Activated naive CD8-positive, alpha-beta T cell treated with anti-CD3 and anti-CD28 coated beads for 36 hours (primary cell): ENCODE measurements around the gene POMGNT2. TPM values are rescaled to one million over a fixed set of nuclear protein-coding genes. Genes with fewer than 3 reads are reported as not detected.

ENCODE experiments used
- DNase-seq: peaks from one replicate; pipeline ENCODE4 v3.0.0; 2021
- H3K27ac Mint-ChIP-seq: one replicate; pipeline ENCODE4 v1.8.0; 2022; ENCODE audit warnings: mild to moderate bottlenecking, moderate library complexity, mixed read lengths
- H3K27me3 Mint-ChIP-seq: one replicate; pipeline ENCODE4 v1.8.0; 2022; ENCODE audit warnings: mild to moderate bottlenecking, mixed read lengths
- H3K36me3 Mint-ChIP-seq: one replicate; pipeline ENCODE4 v1.8.0; 2021; ENCODE audit warnings: mild to moderate bottlenecking, mixed read lengths
- H3K4me1 Mint-ChIP-seq: one replicate; pipeline ENCODE4 v1.8.0; 2021; ENCODE audit warnings: mixed read lengths
- H3K4me3 Mint-ChIP-seq: one replicate; pipeline ENCODE4 v1.8.0; 2022; ENCODE audit warnings: mild to moderate bottlenecking, moderate library complexity, mixed read lengths
- H3K9me3 Mint-ChIP-seq: one replicate; pipeline ENCODE4 v1.8.0; 2022; ENCODE audit warnings: mixed read lengths
- total RNA-seq, 2 experiments: library from RNA; stranded (reverse); gene quantifications; one replicate each; pipeline ENCODE4 v1.2.3, GENCODE V29; 2021

Gene POMGNT2
- total RNA-seq = 10 to 100 TPM; 12.1 to 13.3 TPM

GRCh38 chr3:43105596-43106292, at the start of gene POMGNT2:
Gene POMGNT2, minus strand, starts transcription at chr3:43106079. Its CDS starts 24,648 bp downstream, at chr3:43081431.
- DNase-seq = peak; percentile 91
- Mint-ChIP-seq H3K36me3 (no peaks in the 10 kb centered on the region), H3K27ac (no peak within 1 kb of the TSS), H3K4me3 (peak within 1 kb of the TSS; percentile 82), H3K27me3 (no peaks in the 10 kb centered on the region), H3K4me1 (peaks cover 18% of the 10 kb centered on the region), H3K9me3 (no peaks in the 10 kb centered on the region)

GRCh38 chr3:43154980-43155379, 49.1 kb upstream of the POMGNT2 start:
- H3K36me3 Mint-ChIP-seq = no peaks in the 10 kb centered on the region
- DNase-seq = no peak
- H3K9me3 Mint-ChIP-seq = no peaks in the 10 kb centered on the region
- H3K4me3 Mint-ChIP-seq = no peak overlapping the region
- H3K27ac Mint-ChIP-seq = no peak overlapping the region
- H3K27me3 Mint-ChIP-seq = no peaks in the 10 kb centered on the region
- H3K4me1 Mint-ChIP-seq = peaks cover 19% of the 10 kb centered on the region

DNA sequence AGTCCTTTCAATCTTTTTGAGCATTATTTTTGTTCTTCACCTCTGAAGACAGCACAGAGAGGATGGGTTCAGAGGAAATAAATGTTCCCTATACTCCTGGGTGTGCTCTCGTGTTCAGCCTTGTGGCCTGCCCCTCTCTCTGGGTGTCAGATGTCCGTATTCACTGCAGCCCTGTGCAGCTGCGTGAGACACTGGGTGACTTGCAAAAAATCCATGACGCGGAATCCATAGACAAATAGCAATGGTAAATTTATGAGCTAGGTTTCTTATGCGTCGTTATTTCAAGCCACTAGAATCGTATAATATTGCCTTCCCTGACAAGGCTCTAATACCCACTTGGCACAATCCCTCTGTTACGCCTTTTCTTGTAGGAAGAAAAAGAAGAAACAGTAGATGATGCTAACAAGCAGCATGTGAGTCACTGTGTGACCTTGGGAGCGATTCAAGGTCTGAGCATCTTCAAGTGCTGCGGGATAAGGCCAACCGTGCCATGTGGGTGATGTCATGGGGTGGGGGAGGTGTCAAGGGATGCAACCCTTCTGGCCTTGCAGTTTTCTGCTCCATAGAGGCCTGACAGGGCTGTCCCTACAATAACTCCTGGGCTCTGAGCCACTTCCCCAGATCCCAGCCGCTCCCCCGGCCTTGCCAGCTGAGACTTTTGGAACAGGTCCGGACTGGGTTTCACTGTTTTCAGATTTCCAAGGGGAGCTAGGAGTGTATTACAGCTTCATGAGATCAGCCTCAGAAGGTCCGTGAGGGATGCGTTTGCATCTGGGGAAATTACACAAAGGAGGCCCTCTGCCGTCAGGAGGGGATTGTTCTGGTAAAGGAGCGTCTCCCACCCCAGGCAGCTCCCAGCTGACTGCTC, 47.6 kb upstream of the POMGNT2 start:
- DNase-seq = no peak
- H3K4me1 Mint-ChIP-seq = peaks cover 19% of the 10 kb centered on the region
- no peak overlapping the region for H3K27ac Mint-ChIP-seq
- H3K27me3 Mint-ChIP-seq = no peaks in the 10 kb centered on the region
- H3K4me3 Mint-ChIP-seq = no peak overlapping the region
- no peaks in the 10 kb centered on the region for H3K9me3 Mint-ChIP-seq
- no peaks in the 10 kb centered on the region for H3K36me3 Mint-ChIP-seq

DNA sequence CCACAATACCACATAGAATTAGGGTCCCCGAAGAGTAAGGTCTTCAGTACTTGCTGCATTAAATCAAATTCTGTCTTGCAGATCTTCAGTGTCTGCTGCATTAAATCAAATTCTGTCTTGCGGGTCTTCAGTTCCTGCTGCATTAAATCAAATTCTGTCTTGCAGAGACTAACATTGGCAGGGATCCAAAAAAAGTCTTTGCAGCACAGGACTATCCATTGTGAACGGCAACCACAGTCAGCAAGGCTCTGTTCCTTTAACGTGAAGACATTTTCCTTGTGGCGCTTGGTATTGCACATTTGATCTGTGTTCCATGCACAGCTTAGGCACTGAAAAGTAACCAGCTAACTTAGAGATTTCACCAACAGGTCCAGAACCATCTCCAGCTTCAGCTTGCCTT, 46.8 kb upstream of the POMGNT2 start:
- no peaks in the 10 kb centered on the region for H3K36me3 Mint-ChIP-seq
- DNase-seq = no peak
- H3K4me3 Mint-ChIP-seq = no peak overlapping the region
- H3K27me3 Mint-ChIP-seq = no peaks in the 10 kb centered on the region
- peaks cover 19% of the 10 kb centered on the region for H3K4me1 Mint-ChIP-seq
- H3K9me3 Mint-ChIP-seq = no peaks in the 10 kb centered on the region
- H3K27ac Mint-ChIP-seq = no peak overlapping the region

DNA sequence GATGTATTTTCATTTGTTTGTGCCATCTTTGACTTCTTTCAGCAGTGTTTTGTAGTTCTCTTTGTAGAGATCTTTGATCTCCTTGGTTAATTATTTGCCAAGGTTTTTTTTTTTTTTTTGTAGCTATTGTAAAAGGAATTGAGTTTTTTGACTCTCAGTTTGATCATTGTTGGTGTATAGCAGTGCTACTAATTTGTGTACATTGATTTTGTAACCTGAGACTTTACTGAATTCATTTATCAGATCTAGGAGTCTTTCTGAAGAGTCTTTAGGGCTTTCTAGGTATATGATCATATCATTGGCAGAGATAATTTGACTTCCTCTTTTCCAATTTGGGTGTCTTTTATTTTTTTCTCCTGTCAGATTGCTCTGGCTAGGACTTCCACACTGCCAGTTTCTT, 42.2 kb upstream of the POMGNT2 start:
- Mint-ChIP-seq H3K4me3 (no peak overlapping the region), H3K27me3 (no peaks in the 10 kb centered on the region), H3K27ac (no peak overlapping the region), H3K9me3 (no peaks in the 10 kb centered on the region), H3K36me3 (no peaks in the 10 kb centered on the region), H3K4me1 (peaks cover 3% of the 10 kb centered on the region)
- no peak for DNase-seq

- no peaks in the 10 kb centered on the region for H3K9me3 Mint-ChIP-seq
- no peaks in the 10 kb centered on the region for H3K36me3 Mint-ChIP-seq
- no peak for DNase-seq
- H3K27me3 Mint-ChIP-seq = peaks cover 6% of the 10 kb centered on the region
- peaks cover 4% of the 10 kb centered on the region for H3K4me1 Mint-ChIP-seq
- H3K27ac Mint-ChIP-seq = no peak overlapping the region
- no peak overlapping the region for H3K4me3 Mint-ChIP-seq
Observed at GRCh38 chr3:43146599-43146998, 40.7 kb upstream of the POMGNT2 start.

DNA sequence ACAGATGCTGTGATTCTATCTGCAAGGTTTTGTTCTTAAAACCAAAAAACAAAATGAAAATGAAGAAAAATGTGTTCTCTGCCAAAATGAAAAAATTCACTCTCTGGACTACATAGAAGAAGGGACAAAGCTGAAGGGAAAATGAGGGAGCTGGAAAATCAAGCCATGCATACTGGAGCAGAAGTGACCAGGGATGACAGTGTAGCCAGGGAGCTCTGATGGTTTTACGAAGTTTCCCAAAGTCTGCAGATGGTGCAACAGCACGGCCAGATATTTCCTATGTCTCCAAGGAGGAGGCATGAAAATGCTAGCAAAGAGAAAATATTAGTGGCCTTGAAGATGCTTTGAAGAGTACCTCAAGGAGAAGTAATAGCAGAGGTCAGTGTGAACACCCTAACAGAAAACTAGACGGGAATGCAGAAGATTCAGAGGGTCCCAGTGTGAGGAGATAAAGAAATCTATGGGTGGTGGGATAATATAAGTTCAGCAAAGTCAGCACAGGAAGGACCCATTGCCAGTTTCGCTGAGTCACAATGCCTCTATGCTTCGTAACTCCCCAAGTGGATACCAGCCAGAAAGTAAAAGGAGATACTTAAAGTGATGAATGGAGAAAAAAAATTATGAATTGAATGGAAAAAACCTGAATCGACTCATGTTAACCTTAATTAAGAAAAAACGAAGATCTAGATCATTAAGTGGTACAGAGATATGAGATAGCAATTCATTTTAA, 39.0 kb upstream of the POMGNT2 start:
- Mint-ChIP-seq H3K4me1 (peaks cover 4% of the 10 kb centered on the region), H3K36me3 (no peaks in the 10 kb centered on the region), H3K4me3 (no peak overlapping the region), H3K9me3 (no peaks in the 10 kb centered on the region), H3K27me3 (peaks cover 6% of the 10 kb centered on the region), H3K27ac (no peak overlapping the region)
- DNase-seq = no peak

DNA sequence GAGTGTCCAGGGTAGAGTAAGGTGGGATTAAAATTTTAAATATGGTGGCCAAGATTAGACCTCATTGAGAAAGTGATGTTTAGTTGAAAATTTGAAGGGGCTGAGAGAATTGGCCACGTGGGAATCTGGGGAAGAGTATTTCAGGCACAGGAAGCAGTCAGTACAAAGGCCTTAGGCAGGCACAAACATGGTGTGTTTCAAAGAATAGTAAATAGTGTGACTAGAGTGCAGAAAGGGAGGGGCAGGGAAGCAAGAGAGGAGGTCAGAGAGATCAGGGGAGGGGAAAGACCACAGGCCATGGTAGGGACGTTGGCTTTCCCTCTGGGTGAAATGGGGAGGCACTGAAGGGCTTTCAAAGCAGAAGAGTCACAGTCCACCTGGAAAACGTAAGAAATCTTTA, 36.6 kb upstream of the POMGNT2 start:
- no peak overlapping the region for H3K27ac Mint-ChIP-seq
- peaks cover 4% of the 10 kb centered on the region for H3K9me3 Mint-ChIP-seq
- no peak overlapping the region for H3K4me3 Mint-ChIP-seq
- no peaks in the 10 kb centered on the region for H3K36me3 Mint-ChIP-seq
- H3K4me1 Mint-ChIP-seq = peaks cover 4% of the 10 kb centered on the region
- H3K27me3 Mint-ChIP-seq = peaks cover 6% of the 10 kb centered on the region
- no peak for DNase-seq

DNA sequence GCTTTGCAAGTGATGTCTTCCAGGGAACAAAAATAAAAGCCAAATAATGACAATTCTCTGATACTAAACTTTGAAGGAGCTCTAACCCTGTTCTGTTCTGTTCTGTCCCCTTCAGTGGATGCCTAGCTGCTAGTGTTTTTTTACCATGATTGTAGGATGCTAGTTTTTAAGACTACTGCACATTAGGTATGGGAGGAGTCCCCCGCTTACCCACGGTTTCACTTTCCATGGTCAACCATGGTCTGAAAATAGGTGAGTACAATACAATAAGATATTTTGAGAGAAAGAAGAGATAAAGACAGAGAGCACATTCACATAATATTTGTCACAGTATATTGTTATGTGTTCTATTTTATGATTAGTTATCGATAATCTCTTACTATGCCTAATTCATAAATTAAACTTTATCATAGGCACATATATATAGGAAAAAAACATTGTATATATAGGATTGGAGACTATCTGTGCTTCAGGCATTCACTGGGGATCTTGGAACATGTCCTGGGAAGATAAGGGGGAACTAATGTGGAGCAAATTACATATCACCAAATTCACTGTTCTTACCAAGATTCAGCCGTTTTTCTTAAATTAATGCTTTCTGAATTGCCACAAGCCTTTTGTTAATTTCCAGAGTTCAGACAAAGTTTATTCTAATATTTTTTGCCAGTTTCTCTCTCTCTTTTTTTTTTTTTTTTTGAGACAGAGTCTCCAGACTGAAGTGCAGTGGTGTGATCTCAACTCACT, 32.8 kb upstream of the POMGNT2 start:
- H3K27me3 Mint-ChIP-seq = peaks cover 6% of the 10 kb centered on the region
- DNase-seq = no peak
- no peak overlapping the region for H3K4me3 Mint-ChIP-seq
- H3K36me3 Mint-ChIP-seq = no peaks in the 10 kb centered on the region
- H3K4me1 Mint-ChIP-seq = peaks cover 4% of the 10 kb centered on the region
- H3K9me3 Mint-ChIP-seq = peaks cover 13% of the 10 kb centered on the region
- no peak overlapping the region for H3K27ac Mint-ChIP-seq

GRCh38 chr3:43132870-43133636, 27.2 kb upstream of the POMGNT2 start:
- Mint-ChIP-seq H3K4me1 (no peaks in the 10 kb centered on the region), H3K4me3 (no peak overlapping the region), H3K27ac (no peak overlapping the region), H3K9me3 (peaks cover 12% of the 10 kb centered on the region), H3K27me3 (no peaks in the 10 kb centered on the region), H3K36me3 (no peaks in the 10 kb centered on the region)
- DNase-seq = no peak

GRCh38 chr3:43132193-43132592, 26.3 kb upstream of the POMGNT2 start:
- Mint-ChIP-seq H3K9me3 (peaks cover 9% of the 10 kb centered on the region), H3K4me3 (no peak overlapping the region), H3K4me1 (no peaks in the 10 kb centered on the region), H3K36me3 (no peaks in the 10 kb centered on the region), H3K27me3 (no peaks in the 10 kb centered on the region), H3K27ac (no peak overlapping the region)
- DNase-seq = no peak

GRCh38 chr3:43128464-43128863, 22.6 kb upstream of the POMGNT2 start:
- no peak for DNase-seq
- H3K27ac Mint-ChIP-seq = no peak overlapping the region
- no peak overlapping the region for H3K4me3 Mint-ChIP-seq
- no peaks in the 10 kb centered on the region for H3K4me1 Mint-ChIP-seq
- no peaks in the 10 kb centered on the region for H3K27me3 Mint-ChIP-seq
- peaks cover 2% of the 10 kb centered on the region for H3K36me3 Mint-ChIP-seq
- H3K9me3 Mint-ChIP-seq = peaks cover 2% of the 10 kb centered on the region

DNA sequence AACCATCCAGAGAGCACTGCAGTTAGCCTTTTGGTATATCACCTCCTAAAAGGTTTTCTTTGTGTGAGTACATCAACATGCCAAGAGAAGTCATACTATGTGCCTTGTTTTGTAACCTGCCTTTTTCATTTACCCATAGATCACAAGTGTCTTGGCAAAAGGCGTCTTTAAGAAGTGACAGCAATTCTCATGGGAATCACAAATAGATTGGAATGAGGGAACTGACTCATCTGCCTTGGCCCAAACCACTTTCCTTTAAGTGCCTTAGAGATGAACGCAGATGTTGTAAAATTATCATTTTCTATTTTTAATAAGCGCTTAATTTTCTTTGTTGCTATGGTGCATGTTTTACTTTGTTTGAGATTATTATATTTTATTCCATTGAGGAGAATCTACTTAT, 20.7 kb upstream of the POMGNT2 start:
- Mint-ChIP-seq H3K9me3 (peaks cover 6% of the 10 kb centered on the region), H3K27ac (no peak overlapping the region), H3K36me3 (peaks cover 2% of the 10 kb centered on the region), H3K4me3 (no peak overlapping the region), H3K27me3 (no peaks in the 10 kb centered on the region), H3K4me1 (no peaks in the 10 kb centered on the region)
- no peak for DNase-seq

DNA sequence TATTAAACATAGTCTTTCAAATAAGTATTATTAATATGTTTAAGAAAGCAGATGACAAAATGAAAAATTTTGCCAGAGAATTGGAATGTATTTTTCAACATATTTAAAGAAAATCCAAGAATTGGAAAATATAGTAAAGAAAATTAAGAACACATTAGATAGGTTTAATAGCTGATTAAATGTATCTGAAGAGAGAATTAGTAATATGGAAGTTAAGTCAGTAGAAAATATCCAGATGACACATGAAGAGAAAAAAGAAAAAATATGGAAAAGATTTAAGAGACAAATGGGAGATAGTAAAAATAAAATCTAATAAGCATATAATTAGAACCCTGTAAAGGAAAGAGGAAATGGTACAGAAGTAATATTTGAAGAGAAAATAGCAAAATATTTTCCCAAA, 18.0 kb upstream of the POMGNT2 start:
- Mint-ChIP-seq H3K36me3 (peaks cover 2% of the 10 kb centered on the region), H3K9me3 (peaks cover 6% of the 10 kb centered on the region), H3K4me1 (peaks cover 6% of the 10 kb centered on the region), H3K27ac (no peak overlapping the region), H3K4me3 (no peak overlapping the region), H3K27me3 (no peaks in the 10 kb centered on the region)
- no peak for DNase-seq
